Transverse colon (tissue), 3 donors: ENCODE measurements around the gene SH3GL3.

Source experiments
- POLR2A ChIP-seq: fragments of 450-650 bp; IDR thresholded peaks from one replicate; pipeline ENCODE4 v1.6.1; 2016; ENCODE audit warnings: antibody characterized with exemption, mild to moderate bottlenecking, moderate library complexity
- TF ChIP-seq, protein P1 (sequence below), 5 experiments: fragments of 200-600 bp in 3 of 5; fragments of 450-650 bp in 2 of 5; sonication (generic) in 3 of 5; IDR thresholded peaks; 1 replicate in 2 of 5; 2 replicates in 3 of 5; pipeline ENCODE4 v1.5.1; 2016 to 2017; ENCODE audit warnings: antibody characterized with exemption in 5 of 5, inconsistent platforms in 3 of 5, mild to moderate bottlenecking in 2 of 5, moderate library complexity in 1 of 5

DNA sequence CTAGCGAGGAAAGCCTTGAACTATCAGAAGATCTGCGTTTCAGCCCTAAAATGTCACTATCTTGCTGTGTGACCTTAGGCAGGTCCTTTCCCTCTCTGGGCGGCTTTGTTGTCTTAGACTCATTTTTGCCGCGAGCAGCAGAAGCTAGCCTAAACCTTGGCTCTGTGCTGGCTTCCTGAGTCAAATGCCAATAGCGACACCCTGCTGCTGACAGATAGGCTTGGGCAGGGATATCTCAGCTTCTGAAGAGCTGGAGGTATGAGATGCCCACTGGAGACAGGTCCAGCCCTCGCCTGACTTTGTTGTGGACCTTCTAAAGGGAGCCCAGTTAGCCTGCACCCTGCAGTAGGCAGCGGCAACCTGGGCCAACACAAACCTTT lies 208.1 kb downstream of the SH3GL3 start:
- TF ChIP-seq, protein P1, sequence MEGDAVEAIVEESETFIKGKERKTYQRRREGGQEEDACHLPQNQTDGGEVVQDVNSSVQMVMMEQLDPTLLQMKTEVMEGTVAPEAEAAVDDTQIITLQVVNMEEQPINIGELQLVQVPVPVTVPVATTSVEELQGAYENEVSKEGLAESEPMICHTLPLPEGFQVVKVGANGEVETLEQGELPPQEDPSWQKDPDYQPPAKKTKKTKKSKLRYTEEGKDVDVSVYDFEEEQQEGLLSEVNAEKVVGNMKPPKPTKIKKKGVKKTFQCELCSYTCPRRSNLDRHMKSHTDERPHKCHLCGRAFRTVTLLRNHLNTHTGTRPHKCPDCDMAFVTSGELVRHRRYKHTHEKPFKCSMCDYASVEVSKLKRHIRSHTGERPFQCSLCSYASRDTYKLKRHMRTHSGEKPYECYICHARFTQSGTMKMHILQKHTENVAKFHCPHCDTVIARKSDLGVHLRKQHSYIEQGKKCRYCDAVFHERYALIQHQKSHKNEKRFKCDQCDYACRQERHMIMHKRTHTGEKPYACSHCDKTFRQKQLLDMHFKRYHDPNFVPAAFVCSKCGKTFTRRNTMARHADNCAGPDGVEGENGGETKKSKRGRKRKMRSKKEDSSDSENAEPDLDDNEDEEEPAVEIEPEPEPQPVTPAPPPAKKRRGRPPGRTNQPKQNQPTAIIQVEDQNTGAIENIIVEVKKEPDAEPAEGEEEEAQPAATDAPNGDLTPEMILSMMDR (IDR thresholded peaks at IDR 0.05), result no peak
- TF ChIP-seq POLR2A, result no peak
